GM12878 (cell line): ENCODE measurements around the gene MBNL1. TPM values are rescaled to one million over a fixed set of nuclear protein-coding genes. Genes with fewer than 3 reads are reported as not detected.

ENCODE experiments used
- ATAC-seq: fragments of 200-7000 bp; cut with Tn5 transposase; 3 replicates; pipeline ENCODE4 v1.9.1; 2020; ENCODE audit warnings: mild to moderate bottlenecking, moderate library complexity
- BruUV-seq: library from RNA; stranded (reverse); fragments of 400-500 nt; replicated peaks from 2 replicates; lab custom pipeline; 2021; lab: Mats Ljungman, UMichigan
- CTCF ChIA-PET: fragments of 300-600 bp; sonication (Branson Sonifier 250); formaldehyde crosslinking; extraction: SDS; loops from one replicate; lab custom pipeline; 2021; ENCODE audit warnings: inconsistent platforms; lab: Yijun Ruan, JAX
- POLR2A ChIA-PET: fragments of 350-600 bp; formaldehyde crosslinking; extraction: SDS; loops from one replicate; lab custom pipeline; 2021; ENCODE audit warnings: inconsistent platforms; lab: Charles Lee
- RAD21 ChIA-PET: fragments of 300-600 bp; sonication (Branson Sonifier 250); formaldehyde crosslinking; loops from one replicate; lab custom pipeline; 2023; ENCODE audit warnings: antibody characterized with exemption; ENCODE audit not compliant: unreplicated experiment; lab: Charles Lee
- SMC1A ChIA-PET: fragments of 300-600 bp; sonication (Branson Sonifier 250); formaldehyde crosslinking; loops from one replicate; lab custom pipeline; 2023; ENCODE audit not compliant: unreplicated experiment, uncharacterized antibody; lab: Charles Lee
- DNase-seq: peaks from one replicate; pipeline ENCODE4 v3.0.0-alpha.2; 2011; ENCODE audit warnings: low read depth, low spot score
- FAIRE-seq: peaks from 3 replicates; lab custom pipeline; 2011; peaks lifted over from hg19 to GRCh38; lab: Jason Lieb, UNC
- H2AFZ ChIP-seq: 2 replicates; pipeline ENCODE4 v1.6.0; 2011; ENCODE audit warnings: low read depth, low read length, control low read depth; ENCODE audit not compliant: control insufficient read depth
- H3K27ac ChIP-seq: 2 replicates; pipeline ENCODE4 v1.5.1; 2011; ENCODE audit warnings: control low read depth; ENCODE audit not compliant: control insufficient read depth, insufficient read depth
- H3K27me3 ChIP-seq, 2 experiments: replicated peaks in 1 of 2; 2 replicates each; pipeline versions ENCODE4 v1.6.0 to v1.6.1; 2011; ENCODE audit warnings: low read length in 1 of 2; ENCODE audit not compliant: control insufficient read depth in 2 of 2, insufficient read depth in 2 of 2
- H3K36me3 ChIP-seq, 2 experiments: 2 replicates each; pipeline ENCODE4 v1.5.1; 2011; ENCODE audit warnings: low read length in 1 of 2; ENCODE audit not compliant: control insufficient read depth in 2 of 2, insufficient read depth in 2 of 2
- H3K4me1 ChIP-seq: 2 replicates; pipeline ENCODE4 v1.6.1; 2011; ENCODE audit warnings: mild to moderate bottlenecking, low read length, moderate library complexity, mixed read lengths; ENCODE audit not compliant: control insufficient read depth, insufficient read depth
- H3K4me2 ChIP-seq: 2 replicates; pipeline ENCODE4 v1.6.0; 2011; ENCODE audit warnings: control low read depth; ENCODE audit not compliant: control insufficient read depth, insufficient read depth
- H3K4me3 ChIP-seq: fragments of 200-600 bp; sonication (generic); 2 replicates; pipeline ENCODE4 v1.5.1; 2016
- H3K79me2 ChIP-seq: 2 replicates; pipeline ENCODE4 v1.6.0; 2011; ENCODE audit warnings: low read length; ENCODE audit not compliant: control insufficient read depth, insufficient read depth
- H3K9ac ChIP-seq: 2 replicates; pipeline ENCODE4 v1.8.0; 2011; ENCODE audit warnings: low read length, control low read depth, mixed read lengths; ENCODE audit not compliant: control insufficient read depth, insufficient read depth
- H3K9me3 ChIP-seq: replicated peaks from 3 replicates; pipeline ENCODE4 v1.5.1; 2011; ENCODE audit warnings: mild to moderate bottlenecking, low read length; ENCODE audit not compliant: control insufficient read depth, insufficient read depth
- H4K20me1 ChIP-seq: 2 replicates; pipeline ENCODE4 v1.6.0; 2011; ENCODE audit not compliant: control insufficient read depth, insufficient read depth
- ASH2L ChIP-seq: fragments of 300-600, 200-600 bp; sonication (generic); IDR thresholded peaks from 2 replicates; pipeline ENCODE4 v1.6.1; 2017; ENCODE audit warnings: low read depth, mild to moderate bottlenecking, borderline replicate concordance
- ATF7 ChIP-seq: fragments of 450-650 bp; IDR thresholded peaks from 2 replicates; pipeline ENCODE4 v1.6.1; 2016; ENCODE audit warnings: low read depth, mild to moderate bottlenecking
- BMI1 ChIP-seq: fragments of 450-650 bp; IDR thresholded peaks from 2 replicates; pipeline ENCODE4 v1.6.1; 2016; ENCODE audit warnings: mild to moderate bottlenecking, moderate library complexity, borderline replicate concordance
- CBX5 ChIP-seq: sonication (generic); IDR thresholded peaks from 2 replicates; pipeline ENCODE4 v1.6.1; 2016; ENCODE audit warnings: low read depth, moderate library complexity, mild to moderate bottlenecking, inconsistent platforms
- CHD4 ChIP-seq: fragments of 200-600 bp; sonication (generic); IDR thresholded peaks from 2 replicates; pipeline ENCODE4 v1.6.1; 2016; ENCODE audit warnings: mild to moderate bottlenecking
- DPF2 ChIP-seq: fragments of 450-650 bp; IDR thresholded peaks from 2 replicates; pipeline ENCODE4 v1.6.1; 2017; ENCODE audit warnings: mild to moderate bottlenecking
- EP300 ChIP-seq, 2 experiments: fragments of 150-350 bp in 1 of 2; IDR thresholded peaks; 2 replicates each; pipeline ENCODE4 v1.6.1; 2011 to 2012; ENCODE audit warnings: low read depth in 2 of 2, low read length in 2 of 2, borderline replicate concordance in 1 of 2, improper control_type of control experiment in 1 of 2, inconsistent platforms in 1 of 2; ENCODE audit not compliant: control insufficient read depth in 1 of 2
- FOS ChIP-seq: IDR thresholded peaks from 3 replicates; pipeline ENCODE4 v1.6.1; 2011; ENCODE audit warnings: borderline replicate concordance; ENCODE audit not compliant: insufficient read length; ENCODE audit errors: extremely low read depth
- HDGF ChIP-seq: fragments of 450-650 bp; IDR thresholded peaks from 2 replicates; pipeline ENCODE4 v1.6.1; 2016; ENCODE audit warnings: antibody characterized with exemption
- JUND ChIP-seq: IDR thresholded peaks from 2 replicates; pipeline ENCODE4 v1.6.1; 2012; ENCODE audit warnings: low read depth, mild to moderate bottlenecking, low read length, improper control_type of control experiment, moderate library complexity
- NFXL1 ChIP-seq: fragments of 450-650 bp; IDR thresholded peaks from 2 replicates; pipeline ENCODE4 v1.6.1; 2017; ENCODE audit warnings: antibody characterized with exemption, mild to moderate bottlenecking, borderline replicate concordance
- PAX5 ChIP-seq: IDR thresholded peaks from 2 replicates; pipeline ENCODE4 v1.6.1; 2011; ENCODE audit warnings: low read depth, low read length, borderline replicate concordance
- POLR2A ChIP-seq: IDR thresholded peaks from 2 replicates; pipeline ENCODE4 v1.6.1; 2011; ENCODE audit warnings: low read depth, mild to moderate bottlenecking, low read length
- POLR2AphosphoS5 ChIP-seq: IDR thresholded peaks from 2 replicates; pipeline ENCODE4 v1.6.1; 2011; ENCODE audit warnings: mild to moderate bottlenecking, low read length, inconsistent platforms
- TCF12 ChIP-seq: IDR thresholded peaks from 2 replicates; pipeline ENCODE4 v1.6.1; 2011; ENCODE audit warnings: low read depth, mild to moderate bottlenecking, low read length
- ZSCAN29 ChIP-seq: fragments of 450-650 bp; IDR thresholded peaks from 2 replicates; pipeline ENCODE4 v1.6.1; 2017; ENCODE audit warnings: mild to moderate bottlenecking, moderate library complexity
- WGBS: methylation state at CpG from one replicate; pipeline ENCODE4 v1.1.6; 2016; ENCODE audit warnings: low lambda C conversion rate; ENCODE audit not compliant: insufficient replicate concordance, insufficient coverage; ENCODE audit errors: missing lambda C conversion rate; 5-methylcytosine and 5-hydroxymethylcytosine counted together
- in situ Hi-C: fragments of 300-500 bp; cut with MboI; formaldehyde crosslinking; loops from 9 replicates; pipeline ENCODE4 v1.14.3; 2018; ENCODE audit warnings: mixed read lengths
- intact Hi-C: fragments of 100-400 bp; cut with micrococcal nuclease; formaldehyde crosslinking; loops from one replicate; pipeline ENCODE4 v1.14.2; 2022; ENCODE audit not compliant: unreplicated experiment
- polyA plus RNA-seq, 11 experiments: library from polyadenylated mRNA; depleted of rRNA in 4 of 11; unstranded in 6 of 11; stranded (reverse) in 5 of 11; fragments of >200 nt; fragmentation: Nextera tagmentation in 4 of 11; fragmentation: Illumina TruSeq in 1 of 11; extraction: Ambion mirVana in 4 of 11; extraction: Trizol in 1 of 11; gene quantifications; 1 replicate in 1 of 11; 2 replicates in 10 of 11; pipeline versions ENCODE4 v1.2.1 to v1.2.3, GENCODE V29; 2011 to 2016; ENCODE audit warnings: inconsistent platforms in 2 of 11, missing spikeins in 2 of 11, low read depth in 1 of 11
- total RNA-seq, 4 experiments: library from RNA; depleted of rRNA in 3 of 4; stranded (reverse); fragments of >200 nt in 3 of 4; fragmentation: Illumina TruSeq in 1 of 4; extraction: Trizol in 1 of 4; gene quantifications; 2 replicates each; pipeline versions ENCODE4 v1.2.1 to v1.2.3, GENCODE V29; 2013 to 2021
- TF ChIP-seq, protein P1 (sequence below): IDR thresholded peaks from 2 replicates; pipeline ENCODE4 v1.6.1; 2011; ENCODE audit warnings: borderline replicate concordance, low read depth, mild to moderate bottlenecking, moderate library complexity, mixed read lengths, low read length; ENCODE audit not compliant: insufficient read depth; ENCODE audit errors: extremely low read length
- TF ChIP-seq, protein P2 (sequence below): fragments of 450-650 bp; IDR thresholded peaks from 2 replicates; pipeline ENCODE4 v1.6.1; 2014; ENCODE audit warnings: mild to moderate bottlenecking
- TF ChIP-seq, protein P3 (sequence below): fragments of 450-650 bp; IDR thresholded peaks from 2 replicates; pipeline ENCODE4 v1.6.1; 2017; ENCODE audit warnings: borderline replicate concordance

MBNL1 gene
- total and polyA plus RNA-seq, 10 of the 15 experiments (the other 5 are each of a cell fraction or from before 2014, with no cell fraction given), result 59.6 to 337 (median 143) TPM

DNA sequence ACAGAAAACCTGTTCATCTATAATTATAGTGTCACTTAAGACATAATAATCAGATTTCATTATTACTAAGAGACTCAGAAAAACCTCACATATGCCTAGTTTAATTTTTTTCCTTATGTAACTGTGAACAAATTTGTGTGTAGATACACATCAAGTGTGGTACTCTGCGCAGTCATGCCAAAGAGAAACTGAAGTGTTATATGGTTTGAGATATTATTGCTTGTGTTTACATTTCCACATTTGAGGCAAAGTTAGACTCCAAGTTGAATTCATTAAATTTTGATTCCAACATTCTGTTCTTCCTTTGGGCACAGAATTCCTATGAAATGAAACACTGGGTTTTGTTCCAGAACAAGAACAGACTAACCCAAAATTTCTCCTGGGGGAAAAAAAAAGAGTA, 2.2 kb downstream of the MBNL1 start (continued):
- no peak for TF ChIP-seq ASH2L
- 0 out of 4 replicates have a peak, but pooled peaks of 1 of the 2 experiments have one; percentile 16 for TF ChIP-seq EP300 (IDR thresholded peaks at IDR 0.05; ENCODE audit: borderline replicate concordance in 1 of 2, control insufficient read depth in 1 of 2, low read depth in 2 of 2, low read length in 2 of 2)
- TF ChIP-seq TCF12, result no peak

GRCh38 chr3:152271501-152272236, 2.9 kb downstream of the MBNL1 start:
- H3K36me3 ChIP-seq, result 0 out of 4 replicates have a peak, but pooled peaks cover 0 to 3% of the 10 kb centered on the region in 2 experiments
- H3K27ac ChIP-seq, result peak overlapping the region; percentile 90
- intact Hi-C loops, result loop anchor here (5.0 kb wide), 3 partner anchors 171 to 1509 kb away; partner anchors contain the start of gene SIAH2
- H3K4me3 ChIP-seq, result peak overlapping the region; percentile 95
- TF ChIP-seq JUND (no peak), ATF7 (no peak), NFXL1 (no peak), BMI1 (no peak), POLR2AphosphoS5 (no peak), CBX5 (no peak), DPF2 (no peak), PAX5 (no peak), POLR2A (no peak), FOS (no peak), CHD4 (no peak), HDGF (no peak), ZSCAN29 (no peak)
- TF ChIP-seq, protein P1, sequence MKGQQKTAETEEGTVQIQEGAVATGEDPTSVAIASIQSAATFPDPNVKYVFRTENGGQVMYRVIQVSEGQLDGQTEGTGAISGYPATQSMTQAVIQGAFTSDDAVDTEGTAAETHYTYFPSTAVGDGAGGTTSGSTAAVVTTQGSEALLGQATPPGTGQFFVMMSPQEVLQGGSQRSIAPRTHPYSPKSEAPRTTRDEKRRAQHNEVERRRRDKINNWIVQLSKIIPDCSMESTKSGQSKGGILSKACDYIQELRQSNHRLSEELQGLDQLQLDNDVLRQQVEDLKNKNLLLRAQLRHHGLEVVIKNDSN, result no peak
- TF ChIP-seq, protein P2, sequence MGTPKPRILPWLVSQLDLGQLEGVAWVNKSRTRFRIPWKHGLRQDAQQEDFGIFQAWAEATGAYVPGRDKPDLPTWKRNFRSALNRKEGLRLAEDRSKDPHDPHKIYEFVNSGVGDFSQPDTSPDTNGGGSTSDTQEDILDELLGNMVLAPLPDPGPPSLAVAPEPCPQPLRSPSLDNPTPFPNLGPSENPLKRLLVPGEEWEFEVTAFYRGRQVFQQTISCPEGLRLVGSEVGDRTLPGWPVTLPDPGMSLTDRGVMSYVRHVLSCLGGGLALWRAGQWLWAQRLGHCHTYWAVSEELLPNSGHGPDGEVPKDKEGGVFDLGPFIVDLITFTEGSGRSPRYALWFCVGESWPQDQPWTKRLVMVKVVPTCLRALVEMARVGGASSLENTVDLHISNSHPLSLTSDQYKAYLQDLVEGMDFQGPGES, result no peak
- TF ChIP-seq, protein P3, sequence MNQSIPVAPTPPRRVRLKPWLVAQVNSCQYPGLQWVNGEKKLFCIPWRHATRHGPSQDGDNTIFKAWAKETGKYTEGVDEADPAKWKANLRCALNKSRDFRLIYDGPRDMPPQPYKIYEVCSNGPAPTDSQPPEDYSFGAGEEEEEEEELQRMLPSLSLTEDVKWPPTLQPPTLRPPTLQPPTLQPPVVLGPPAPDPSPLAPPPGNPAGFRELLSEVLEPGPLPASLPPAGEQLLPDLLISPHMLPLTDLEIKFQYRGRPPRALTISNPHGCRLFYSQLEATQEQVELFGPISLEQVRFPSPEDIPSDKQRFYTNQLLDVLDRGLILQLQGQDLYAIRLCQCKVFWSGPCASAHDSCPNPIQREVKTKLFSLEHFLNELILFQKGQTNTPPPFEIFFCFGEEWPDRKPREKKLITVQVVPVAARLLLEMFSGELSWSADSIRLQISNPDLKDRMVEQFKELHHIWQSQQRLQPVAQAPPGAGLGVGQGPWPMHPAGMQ, result no peak
- no peaks in the 10 kb centered on the region for H3K27me3 ChIP-seq
- H2AFZ ChIP-seq, result no peak overlapping the region
- ChIA-PET POLR2A (interaction anchor here (0.8 to 2.6 kb wide), 4 partner anchors 9 to 130 kb away, joined by 3 to 14 read pairs (median 8); no protein-coding TSS in a partner anchor), SMC1A (interaction anchor here (0.9 to 11.1 kb wide), 20 partner anchors 9 to 200 kb away, joined by 3 to 83 read pairs (median 6); no protein-coding TSS in a partner anchor), CTCF (interaction anchor here (0.9 to 3.0 kb wide), 8 partner anchors 10 to 172 kb away, joined by 3 to 11 read pairs (median 3); no protein-coding TSS in a partner anchor), RAD21 (interaction anchor here (1.0 to 6.2 kb wide), 8 partner anchors 10 to 105 kb away, joined by 3 to 53 read pairs (median 9); no protein-coding TSS in a partner anchor)
- 1% methylated on average over 5 of the region's 5 CpGs for WGBS
- FAIRE-seq (no peak), DNase-seq (no peak), ATAC-seq (peak; percentile 1; the same call in 1 of the 3 replicates)
- H3K79me2 ChIP-seq, result peaks cover 97% of the 10 kb centered on the region
- peak overlapping the region; percentile 99 for H3K9ac ChIP-seq
- peaks cover 15% of the 10 kb centered on the region for H3K4me1 ChIP-seq
- BruUV-seq, result no TSS peak
- H4K20me1 ChIP-seq, result no peaks in the 10 kb centered on the region
- H3K4me2 ChIP-seq, result peak overlapping the region; percentile 90
- in situ Hi-C loops, result no loop called here
- H3K9me3 ChIP-seq, result no peaks in the 10 kb centered on the region; the same call in 2 of the 3 replicates
